ENCODE results near the gene CYSRT1.
"Not testable (repeated sequence)": the region's sequence is repeated elsewhere in the genome, so short reads cannot be mapped to it uniquely, and the experiment has no call there.

The CYSRT1 gene

GRCh38 chr9:137239541-137240200 lies 14.7 kb downstream of the CYSRT1 start:
- not testable (repeated sequence) for DNase-seq

- DNase-seq: no peak
Measured at GRCh38 chr9:137240318-137240840, 15.4 kb downstream of the CYSRT1 start.

DNA sequence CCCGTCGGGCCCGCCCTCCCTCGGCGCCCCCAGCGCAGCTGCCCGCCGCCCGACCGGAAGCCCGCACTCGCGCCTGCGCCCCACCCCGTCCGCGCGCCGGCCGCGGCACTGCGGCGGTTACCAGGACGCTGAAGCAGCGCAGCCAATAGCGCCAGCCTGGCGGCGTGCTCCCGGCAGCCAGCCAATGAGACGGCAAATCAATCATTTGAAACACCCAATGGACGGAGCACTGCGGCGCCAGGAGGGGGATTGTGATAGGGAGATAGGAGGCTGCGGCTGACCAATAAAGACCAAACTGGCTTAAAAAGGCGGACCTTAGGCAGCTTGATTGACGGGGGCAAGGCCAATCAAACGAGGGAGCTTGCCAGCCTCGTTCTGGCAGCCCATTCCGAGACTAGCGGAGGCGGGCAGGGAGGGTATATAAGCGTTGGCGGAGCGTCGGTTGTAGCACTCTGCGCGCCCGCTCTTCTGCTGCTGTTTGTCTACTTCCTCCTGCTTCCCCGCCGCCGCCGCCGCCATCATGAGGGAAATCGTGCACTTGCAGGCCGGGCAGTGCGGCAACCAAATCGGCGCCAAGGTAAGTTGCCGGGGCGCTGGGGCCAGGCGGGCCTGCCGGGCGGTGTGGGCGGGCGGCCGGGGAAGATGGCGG lies 16.0 kb downstream of the CYSRT1 start, which contains the start of gene TUBB4B:
Gene TUBB4B (plus strand): TSS at position 447 of the 649 bp plus-strand sequence. CDS start 74 bp downstream, at position 521.
- peak; percentile 97 for DNase-seq

DNA sequence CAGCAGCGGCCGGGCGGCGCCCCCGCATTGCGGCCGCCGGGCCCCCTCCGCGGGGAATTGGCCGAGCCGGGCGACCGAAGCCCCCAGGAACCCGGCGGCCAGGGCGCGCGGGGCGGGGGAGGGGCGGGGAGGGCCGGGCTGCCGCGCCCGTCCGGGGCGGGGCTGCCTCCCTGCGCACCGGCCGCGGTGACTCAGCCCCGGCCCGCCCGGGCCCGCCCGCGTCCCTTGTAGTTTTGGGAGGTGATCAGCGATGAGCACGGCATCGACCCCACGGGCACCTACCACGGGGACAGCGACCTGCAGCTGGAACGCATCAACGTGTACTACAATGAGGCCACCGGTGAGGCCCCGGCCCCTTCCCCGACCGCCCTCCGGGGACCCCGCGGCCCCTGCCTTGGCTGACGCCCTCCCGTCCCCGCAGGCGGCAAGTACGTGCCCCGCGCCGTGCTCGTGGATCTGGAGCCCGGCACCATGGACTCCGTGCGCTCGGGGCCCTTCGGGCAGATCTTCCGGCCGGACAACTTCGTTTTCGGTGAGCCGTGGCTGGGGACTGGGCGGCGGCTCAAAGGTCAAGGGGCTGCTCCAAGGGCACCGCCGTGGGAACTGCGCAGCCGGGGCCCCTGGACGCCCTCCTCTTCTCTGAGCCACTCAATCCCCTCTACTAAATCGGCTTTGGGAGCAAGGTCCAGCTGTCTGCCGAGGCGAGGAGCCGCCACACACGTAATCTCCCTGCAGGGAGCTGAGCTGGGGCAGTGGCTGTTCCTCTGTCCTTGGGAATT lies 16.7 kb downstream of the CYSRT1 start:
- peak; percentile 85 for DNase-seq

DNA sequence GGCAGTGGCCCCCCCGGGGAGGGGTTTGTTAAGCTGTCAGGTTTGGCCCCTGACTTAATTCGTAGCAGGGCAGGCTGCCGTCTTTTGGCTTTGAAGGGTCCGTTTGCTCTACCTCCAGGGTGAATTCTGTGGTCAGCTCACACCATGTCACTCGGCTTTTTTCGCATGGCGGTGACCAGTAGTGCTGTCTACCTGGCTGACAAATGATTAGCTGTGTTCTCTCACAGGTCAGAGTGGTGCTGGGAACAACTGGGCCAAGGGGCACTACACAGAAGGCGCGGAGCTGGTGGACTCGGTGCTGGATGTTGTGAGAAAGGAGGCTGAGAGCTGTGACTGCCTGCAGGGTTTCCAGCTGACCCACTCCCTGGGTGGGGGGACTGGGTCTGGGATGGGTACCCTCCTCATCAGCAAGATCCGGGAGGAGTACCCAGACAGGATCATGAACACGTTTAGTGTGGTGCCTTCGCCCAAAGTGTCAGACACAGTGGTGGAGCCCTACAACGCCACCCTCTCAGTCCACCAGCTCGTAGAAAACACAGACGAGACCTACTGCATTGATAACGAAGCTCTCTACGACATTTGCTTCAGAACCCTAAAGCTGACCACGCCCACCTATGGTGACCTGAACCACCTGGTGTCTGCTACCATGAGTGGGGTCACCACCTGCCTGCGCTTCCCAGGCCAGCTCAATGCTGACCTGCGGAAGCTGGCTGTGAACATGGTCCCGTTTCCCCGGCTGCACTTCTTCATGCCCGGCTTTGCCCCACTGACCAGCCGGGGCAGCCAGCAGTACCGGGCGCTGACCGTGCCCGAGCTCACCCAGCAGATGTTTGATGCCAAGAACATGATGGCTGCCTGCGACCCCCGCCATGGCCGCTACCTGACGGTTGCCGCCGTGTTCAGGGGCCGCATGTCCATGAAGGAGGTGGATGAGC lies 17.6 kb downstream of the CYSRT1 start:
- no peak for DNase-seq

DNA sequence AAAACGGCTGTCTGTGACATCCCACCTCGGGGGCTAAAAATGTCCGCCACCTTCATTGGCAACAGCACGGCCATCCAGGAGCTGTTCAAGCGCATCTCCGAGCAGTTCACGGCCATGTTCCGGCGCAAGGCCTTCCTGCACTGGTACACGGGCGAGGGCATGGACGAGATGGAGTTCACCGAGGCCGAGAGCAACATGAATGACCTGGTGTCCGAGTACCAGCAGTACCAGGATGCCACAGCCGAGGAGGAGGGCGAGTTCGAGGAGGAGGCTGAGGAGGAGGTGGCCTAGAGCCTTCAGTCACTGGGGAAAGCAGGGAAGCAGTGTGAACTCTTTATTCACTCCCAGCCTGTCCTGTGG lies 18.3 kb downstream of the CYSRT1 start:
- not testable (repeated sequence) for DNase-seq

- peak; percentile 77 for DNase-seq
Measured at GRCh38 chr9:137243626-137244485, 18.9 kb downstream of the CYSRT1 start.

GRCh38 chr9:137244486-137245449 lies 19.8 kb downstream of the CYSRT1 start:
- no peak for DNase-seq

GRCh38 chr9:137245450-137246421 lies 20.8 kb downstream of the CYSRT1 start:
- DNase-seq: no peak

DNA sequence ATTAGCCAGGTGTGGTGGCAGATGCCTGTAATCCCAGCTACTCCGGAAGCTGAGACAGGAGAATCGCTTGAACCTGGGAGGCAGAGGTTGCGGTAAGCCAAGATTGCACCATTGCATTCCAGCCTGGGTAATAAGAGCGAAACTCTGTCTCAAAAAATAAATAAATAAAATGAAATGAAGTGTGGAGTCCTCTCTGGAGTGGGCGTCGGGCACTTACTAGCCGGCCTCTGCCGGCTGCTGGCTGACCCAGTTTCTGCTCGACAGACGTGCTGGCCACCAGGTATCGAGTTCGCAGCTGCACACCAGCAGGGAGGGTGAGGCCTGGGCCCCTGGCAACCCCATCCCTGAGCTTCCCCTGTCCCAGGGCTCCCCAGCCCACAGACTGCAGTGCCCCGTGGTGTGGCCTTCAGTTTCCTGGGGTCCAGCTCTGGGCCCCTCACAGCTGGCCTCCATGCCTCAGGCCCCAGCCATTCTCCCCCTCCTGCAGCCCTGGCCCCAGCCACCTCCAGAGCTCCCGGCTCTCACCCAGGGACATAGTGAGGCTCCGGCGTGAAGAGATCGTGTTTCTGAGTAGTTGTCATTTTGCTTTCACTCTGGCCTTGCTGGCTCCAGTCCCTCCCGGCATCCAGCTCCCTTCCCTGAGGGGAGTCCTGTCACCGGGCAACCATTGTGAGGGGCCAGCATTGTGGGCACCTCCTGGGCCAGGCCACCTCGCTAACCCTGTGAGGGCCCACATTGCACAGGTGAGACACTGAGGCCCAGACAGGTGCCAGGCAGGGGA lies 22.4 kb downstream of the CYSRT1 start:
- DNase-seq: no peak

DNA sequence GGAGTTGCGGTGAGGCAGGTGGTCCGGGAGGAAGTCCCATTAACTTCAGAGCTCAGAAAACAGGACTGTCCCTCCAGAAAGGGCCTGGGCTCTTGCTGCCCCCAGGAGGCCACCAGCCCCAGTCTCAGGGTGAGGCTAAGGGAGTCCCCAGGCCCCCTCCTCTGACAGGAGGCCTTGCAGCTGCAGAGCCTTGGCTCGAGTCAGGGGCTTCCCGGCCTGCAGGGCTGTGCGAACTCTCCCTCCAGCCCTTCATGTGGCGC lies 22.9 kb downstream of the CYSRT1 start:
- DNase-seq: no peak

GRCh38 chr9:137250329-137251193 lies 25.6 kb downstream of the CYSRT1 start:
- DNase-seq: no peak

DNA sequence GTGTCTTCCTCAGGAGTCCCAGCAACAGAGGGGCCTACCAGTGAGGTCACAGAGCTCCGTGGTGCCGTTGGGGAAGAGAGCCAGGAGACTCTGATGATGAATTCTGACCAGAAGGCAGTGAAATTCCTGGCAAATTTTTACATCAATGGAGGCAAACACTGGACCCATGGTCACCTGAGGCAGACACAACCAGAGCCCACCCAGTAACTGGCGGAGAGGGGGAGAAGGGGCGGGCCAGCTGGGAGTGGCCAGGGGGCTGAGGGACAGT lies 26.2 kb downstream of the CYSRT1 start, which contains the start of gene STPG3:
Gene STPG3 (plus strand): TSS at position 93 of the 268 bp plus-strand sequence. CDS start 1 bp downstream, at position 94.
- no peak for DNase-seq

- no peak for DNase-seq
Measured at GRCh38 chr9:137251490-137252268, 26.7 kb downstream of the CYSRT1 start.

DNA sequence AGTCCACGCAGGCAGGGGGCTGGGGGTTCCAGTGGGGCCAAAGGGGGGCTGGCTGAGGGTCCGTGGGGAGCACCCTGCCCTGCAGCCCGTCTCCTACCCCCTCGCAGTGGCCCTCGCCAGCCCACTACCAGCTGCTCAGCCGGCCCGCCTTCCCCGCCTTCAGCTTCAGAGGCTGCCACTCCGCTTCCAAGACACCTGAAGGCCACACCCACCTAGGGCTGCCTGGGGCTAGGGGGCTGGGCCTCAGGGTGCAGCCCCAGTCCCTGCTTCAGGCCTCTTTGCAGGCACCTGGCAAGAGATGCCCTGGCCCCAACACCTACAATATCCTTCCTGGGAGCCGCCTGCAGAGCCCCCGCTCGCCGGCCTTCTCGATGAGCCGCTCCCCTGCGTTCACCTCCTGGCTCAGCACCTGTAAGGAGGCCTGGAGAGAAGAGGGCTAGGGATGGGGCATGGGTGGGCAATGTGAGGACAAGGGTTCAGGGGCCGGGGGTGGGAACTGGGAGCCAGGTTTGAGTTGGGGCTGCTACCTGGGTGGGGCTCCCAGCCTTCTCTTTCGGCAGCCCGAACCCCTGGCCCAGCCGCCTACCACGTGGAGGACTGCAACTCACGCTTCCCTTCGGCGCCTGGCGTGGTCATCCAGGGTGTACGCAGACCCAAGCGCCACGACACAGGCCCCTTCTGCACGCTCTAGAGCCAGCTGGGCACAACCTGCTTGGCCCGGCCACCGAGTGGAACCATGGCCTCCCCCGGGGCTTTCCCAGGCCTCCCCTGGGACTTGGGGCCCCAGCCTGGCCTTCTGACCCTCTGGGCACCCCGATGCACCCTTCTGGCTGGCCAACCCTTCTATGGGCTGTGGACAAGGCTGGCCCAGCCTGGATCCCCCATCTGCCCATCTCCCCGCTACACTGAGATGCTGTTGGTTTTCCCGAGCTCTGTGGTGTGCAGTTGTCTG lies 27.9 kb downstream of the CYSRT1 start:
- no peak for DNase-seq
